HepG2 (cell line): Measurements from ENCODE around the gene SPRYD3. TPM values are rescaled to one million over a fixed set of nuclear protein-coding genes. Genes with fewer than 3 reads are reported as not detected.
A peak's percentile ranks its signal among the peaks of the same experiment; 100 is the strongest.

Source experiments
- CBX1 ChIP-seq: IDR thresholded peaks from one replicate; pipeline ENCODE4 v1.6.1; 2016; ENCODE audit warnings: antibody characterized with exemption, low read depth
- ELF4 ChIP-seq: sonication (generic); formaldehyde crosslinking; IDR thresholded peaks from 2 replicates; pipeline ENCODE4 v1.5.0; 2020; ENCODE audit warnings: missing genetic modification reagents, mild to moderate bottlenecking, moderate library complexity, borderline replicate concordance
- HDAC2 ChIP-seq: sonication (generic); formaldehyde crosslinking; IDR thresholded peaks from 2 replicates; pipeline ENCODE4 v1.4.0; 2020; ENCODE audit warnings: missing genetic modification reagents
- HNF1A ChIP-seq, 2 experiments: sonication (generic) in 1 of 2; formaldehyde crosslinking in 1 of 2; IDR thresholded peaks; 2 replicates each; pipeline versions ENCODE4 v1.4.0 to v1.6.1; 2016 to 2020; ENCODE audit warnings: borderline replicate concordance in 1 of 2, low read depth in 1 of 2, mild to moderate bottlenecking in 1 of 2, missing genetic modification reagents in 1 of 2
- HNF4A ChIP-seq: sonication (generic); formaldehyde crosslinking; IDR thresholded peaks from 2 replicates; pipeline ENCODE4 v1.4.0; 2020; ENCODE audit warnings: missing genetic modification reagents
- KIAA2018 ChIP-seq: sonication (generic); formaldehyde crosslinking; IDR thresholded peaks from 2 replicates; pipeline ENCODE4 v1.5.0; 2020; ENCODE audit warnings: mild to moderate bottlenecking, missing genetic modification reagents, borderline replicate concordance
- MBNL3 ChIP-seq: fragments of 250-450 bp; sonication (Bioruptor Pico); conservative IDR thresholded peaks from 2 replicates; pipeline ENCODE4 v1.8.0; 2022; ENCODE audit warnings: mild to moderate bottlenecking, inconsistent platforms
- SP1 ChIP-seq, 2 experiments: fragments of 450-650 bp in 1 of 2; sonication (generic) in 1 of 2; formaldehyde crosslinking in 1 of 2; IDR thresholded peaks; 2 replicates each; pipeline versions ENCODE4 v1.4.0 to v1.6.1; 2016 to 2020; ENCODE audit warnings: missing genetic modification reagents in 1 of 2
- SPEN ChIP-seq: sonication (generic); formaldehyde crosslinking; IDR thresholded peaks from 2 replicates; pipeline ENCODE4 v1.5.1; 2020; ENCODE audit warnings: low read depth, mild to moderate bottlenecking, missing genetic modification reagents
- TFDP2 ChIP-seq: sonication (generic); formaldehyde crosslinking; IDR thresholded peaks from 2 replicates; pipeline ENCODE4 v1.4.0; 2020; ENCODE audit warnings: missing genetic modification reagents
- TFE3 ChIP-seq: IDR thresholded peaks from 2 replicates; pipeline ENCODE4 v1.6.1; 2016
- YEATS2 ChIP-seq: sonication (generic); formaldehyde crosslinking; IDR thresholded peaks from 2 replicates; pipeline ENCODE4 v1.4.0; 2020; ENCODE audit warnings: missing genetic modification reagents, borderline replicate concordance
- polyA plus RNA-seq, 8 experiments: library from polyadenylated mRNA; depleted of rRNA in 3 of 8; stranded (reverse) in 7 of 8; unstranded in 1 of 8; fragments of >200 nt; fragmentation: Illumina TruSeq in 4 of 8; extraction: Trizol in 4 of 8; gene quantifications; 2 replicates each; pipeline versions ENCODE4 v1.2.1 to v1.2.3, GENCODE V29; 2011 to 2016; ENCODE audit warnings: low read depth in 4 of 8, missing spikeins in 1 of 8, mixed read lengths in 1 of 8; ENCODE audit not compliant: insufficient read depth in 1 of 8
- total RNA-seq, 5 experiments: library from RNA; depleted of rRNA; stranded (reverse); fragments of >200 nt; fragmentation: Illumina TruSeq; extraction: Trizol; gene quantifications; 2 replicates each; pipeline ENCODE4 v1.2.3, GENCODE V29; 2016; ENCODE audit warnings: low read depth in 1 of 5

Gene SPRYD3
- total and polyA plus RNA-seq, 2 of the 13 experiments (the other 11 are each of a cell fraction or from before 2014, with no cell fraction given) = 9.0 to 9.2 TPM

- TF ChIP-seq CBX1 (no peak), HNF4A (CRISPR knock-in tag) (peak; percentile 85), TFE3 (CRISPR knock-in tag) (0 out of 2 replicates have a peak, but pooled peaks have one; percentile 27), HDAC2 (CRISPR knock-in tag) (0 out of 2 replicates have a peak, but pooled peaks have one; percentile 9), HNF1A (IDR thresholded peaks at IDR 0.05; ENCODE audit: low read depth) (peak; percentile 69), HNF1A (CRISPR knock-in tag; IDR thresholded peaks at IDR 0.05; ENCODE audit: borderline replicate concordance) (peak; percentile 73; the same call in 1 of the 2 replicates), ELF4 (0 out of 2 replicates have a peak, but pooled peaks have one; percentile 4), KIAA2018 (CRISPR knock-in tag) (no peak), SP1 (IDR thresholded peaks at IDR 0.05) (no peak), SP1 (CRISPR knock-in tag; IDR thresholded peaks at IDR 0.05) (no peak), TFDP2 (CRISPR knock-in tag) (no peak), MBNL3 (CRISPR knock-in tag) (no peak), SPEN (CRISPR knock-in tag) (peak; percentile 34; the same call in 1 of the 2 replicates), YEATS2 (CRISPR knock-in tag) (no peak)
These were observed 23.0 kb upstream of the SPRYD3 start (continued) for GRCh38 chr12:53101931-53102781.
